Nephron progenitor cell (in vitro differentiated cells): ENCODE results near the gene MACROH2A1.

ENCODE experiments used
- DNase-seq: peaks from one replicate; pipeline ENCODE4 v3.0.0; 2021
- H3K27ac Mint-ChIP-seq: 2 replicates; pipeline ENCODE4 v1.8.0; 2021; ENCODE audit warnings: mild to moderate bottlenecking, moderate library complexity, mixed read lengths
- H3K27me3 Mint-ChIP-seq: 2 replicates; pipeline ENCODE4 v1.8.0; 2021; ENCODE audit warnings: mild to moderate bottlenecking, low read depth, mixed read lengths; ENCODE audit not compliant: poor library complexity
- H3K36me3 Mint-ChIP-seq: 2 replicates; pipeline ENCODE4 v1.8.0; 2021; ENCODE audit warnings: low read depth, mixed read lengths
- H3K4me1 Mint-ChIP-seq: 2 replicates; pipeline ENCODE4 v1.8.0; 2021; ENCODE audit warnings: mixed read lengths
- H3K4me3 Mint-ChIP-seq: 2 replicates; pipeline ENCODE4 v1.8.0; 2021; ENCODE audit warnings: mild to moderate bottlenecking, moderate library complexity, mixed read lengths
- H3K9me3 Mint-ChIP-seq: 2 replicates; pipeline ENCODE4 v1.8.0; 2021; ENCODE audit warnings: mild to moderate bottlenecking, moderate library complexity, mixed read lengths
- TF ChIP-seq, protein P1 (sequence below): fragments of 200-600 bp; sonication (generic); IDR thresholded peaks from 2 replicates; pipeline ENCODE4 v1.5.0; 2021; ENCODE audit warnings: antibody characterized with exemption

Gene MACROH2A1

GRCh38 chr5:135417083-135417482 is 18.1 kb upstream of the MACROH2A1 start:
- H3K9me3 Mint-ChIP-seq = peaks cover 4% of the 10 kb centered on the region
- DNase-seq = no peak
- no peaks in the 10 kb centered on the region for H3K36me3 Mint-ChIP-seq
- peaks cover 30% of the 10 kb centered on the region for H3K27me3 Mint-ChIP-seq
- no peak overlapping the region for H3K4me3 Mint-ChIP-seq
- TF ChIP-seq, protein P1, sequence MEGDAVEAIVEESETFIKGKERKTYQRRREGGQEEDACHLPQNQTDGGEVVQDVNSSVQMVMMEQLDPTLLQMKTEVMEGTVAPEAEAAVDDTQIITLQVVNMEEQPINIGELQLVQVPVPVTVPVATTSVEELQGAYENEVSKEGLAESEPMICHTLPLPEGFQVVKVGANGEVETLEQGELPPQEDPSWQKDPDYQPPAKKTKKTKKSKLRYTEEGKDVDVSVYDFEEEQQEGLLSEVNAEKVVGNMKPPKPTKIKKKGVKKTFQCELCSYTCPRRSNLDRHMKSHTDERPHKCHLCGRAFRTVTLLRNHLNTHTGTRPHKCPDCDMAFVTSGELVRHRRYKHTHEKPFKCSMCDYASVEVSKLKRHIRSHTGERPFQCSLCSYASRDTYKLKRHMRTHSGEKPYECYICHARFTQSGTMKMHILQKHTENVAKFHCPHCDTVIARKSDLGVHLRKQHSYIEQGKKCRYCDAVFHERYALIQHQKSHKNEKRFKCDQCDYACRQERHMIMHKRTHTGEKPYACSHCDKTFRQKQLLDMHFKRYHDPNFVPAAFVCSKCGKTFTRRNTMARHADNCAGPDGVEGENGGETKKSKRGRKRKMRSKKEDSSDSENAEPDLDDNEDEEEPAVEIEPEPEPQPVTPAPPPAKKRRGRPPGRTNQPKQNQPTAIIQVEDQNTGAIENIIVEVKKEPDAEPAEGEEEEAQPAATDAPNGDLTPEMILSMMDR = no peak
- H3K4me1 Mint-ChIP-seq = no peaks in the 10 kb centered on the region
- H3K27ac Mint-ChIP-seq = no peak overlapping the region

DNA sequence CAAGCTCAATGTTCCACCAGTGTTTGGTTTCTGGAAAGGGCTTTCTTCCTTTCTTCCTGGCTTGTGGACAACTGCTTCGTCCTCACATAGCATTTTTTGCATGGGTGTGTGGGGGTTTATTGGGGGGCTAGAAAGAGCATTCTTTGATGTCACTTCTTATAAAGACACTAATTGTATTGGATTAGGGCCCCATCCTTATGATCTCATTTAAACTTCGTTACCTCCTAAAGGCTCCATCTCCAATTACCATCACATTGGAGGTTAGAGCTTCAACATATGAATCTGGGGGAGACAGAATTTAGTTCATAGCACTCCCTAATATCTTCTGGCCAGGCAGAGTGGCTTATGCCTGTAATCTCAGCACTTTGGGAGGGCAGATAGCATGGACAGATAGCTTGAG is 6.1 kb upstream of the MACROH2A1 start:
- Mint-ChIP-seq H3K4me3 (no peak overlapping the region), H3K27me3 (peaks cover 29% of the 10 kb centered on the region), H3K27ac (no peak overlapping the region), H3K9me3 (peaks cover 31% of the 10 kb centered on the region), H3K4me1 (peaks cover 12% of the 10 kb centered on the region), H3K36me3 (peaks cover 5% of the 10 kb centered on the region)
- TF ChIP-seq, protein P1 = no peak
- DNase-seq = no peak

DNA sequence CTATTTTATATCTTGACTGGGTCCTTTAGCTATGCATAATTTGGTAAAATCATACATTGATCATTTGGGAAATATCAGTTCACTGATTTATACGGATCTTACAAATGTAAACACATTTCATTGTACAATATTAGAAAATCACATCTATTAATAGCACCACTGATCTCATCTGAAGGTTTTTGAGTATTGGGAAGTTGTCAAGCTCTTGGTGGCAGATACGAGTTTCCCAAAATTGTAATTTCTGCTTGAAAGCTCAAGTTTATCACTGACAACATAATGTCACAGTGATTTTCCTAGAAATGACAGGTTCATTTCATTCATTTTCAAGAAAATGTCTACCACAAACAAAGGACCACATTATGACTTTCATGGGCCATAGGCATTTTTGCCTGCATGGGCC is 3.0 kb upstream of the MACROH2A1 start:
- H3K4me1 Mint-ChIP-seq = peaks cover 32% of the 10 kb centered on the region
- no peaks in the 10 kb centered on the region for H3K36me3 Mint-ChIP-seq
- H3K27ac Mint-ChIP-seq = no peak overlapping the region
- no peak for DNase-seq
- H3K27me3 Mint-ChIP-seq = peaks cover 33% of the 10 kb centered on the region
- TF ChIP-seq, protein P1 = no peak
- H3K4me3 Mint-ChIP-seq = no peak overlapping the region
- H3K9me3 Mint-ChIP-seq = peaks cover 8% of the 10 kb centered on the region

GRCh38 chr5:135400866-135401265 is 1.8 kb upstream of the MACROH2A1 start:
- Mint-ChIP-seq H3K9me3 (peaks cover 8% of the 10 kb centered on the region), H3K27me3 (peaks cover 33% of the 10 kb centered on the region), H3K4me3 (peak overlapping the region; percentile 89), H3K36me3 (no peaks in the 10 kb centered on the region), H3K4me1 (peaks cover 44% of the 10 kb centered on the region), H3K27ac (no peak overlapping the region)
- TF ChIP-seq, protein P1 = no peak
- no peak for DNase-seq

- Mint-ChIP-seq H3K27me3 (peaks cover 27% of the 10 kb centered on the region), H3K4me3 (peak overlapping the region; percentile 89), H3K4me1 (peaks cover 53% of the 10 kb centered on the region), H3K36me3 (no peaks in the 10 kb centered on the region), H3K27ac (peak overlapping the region; percentile 76), H3K9me3 (peaks cover 6% of the 10 kb centered on the region)
- DNase-seq = no peak
- TF ChIP-seq, protein P1 = no peak
Observed at GRCh38 chr5:135399794-135400542, 937 bp upstream of the MACROH2A1 start.
